Inflammatory macrophage (primary cell): Measurements from ENCODE around the gene ZNF487.
"Not testable (repeated sequence)": the region's sequence is repeated elsewhere in the genome, so short reads cannot be mapped to it uniquely, and the experiment has no call there.

Experiments
- DNase-seq, 2 donors: peaks; one replicate each; pipeline ENCODE4 v3.0.0-alpha.2; 2020 to 2022
- total RNA-seq, 18 experiments: gene quantifications; one replicate each; lab custom pipeline; 2026; ENCODE audit warnings: mixed read lengths in 6 of 18, inconsistent platforms in 2 of 18; lab: John Stamatoyannopoulos, UW

The ZNF487 gene
- 1.2 to 3.5 (median 2.3) reads per million in 18 experiments for total RNA-seq

GRCh38 chr10:43436291-43437140 lies at the start of gene ZNF487:
Gene ZNF487, plus strand, starts transcription at chr10:43437111. Its CDS starts 38,703 bp downstream, at chr10:43475814.
- peak; percentile 90 to 92 for DNase-seq

GRCh38 chr10:43387678-43388032 lies 49.3 kb upstream of the ZNF487 start:
- DNase-seq, result no peak

GRCh38 chr10:43389867-43390266 lies 47.0 kb upstream of the ZNF487 start:
- no peak for DNase-seq

- no peak for DNase-seq
Measured at GRCh38 chr10:43390333-43390732, 46.6 kb upstream of the ZNF487 start.

GRCh38 chr10:43390759-43391158 lies 46.2 kb upstream of the ZNF487 start:
- DNase-seq, result peak; percentile 15 to 29

GRCh38 chr10:43391496-43391895 lies 45.4 kb upstream of the ZNF487 start:
- no peak for DNase-seq

GRCh38 chr10:43392748-43393147 lies 44.2 kb upstream of the ZNF487 start:
- DNase-seq, result no peak

GRCh38 chr10:43393186-43393585 lies 43.7 kb upstream of the ZNF487 start:
- not testable (repeated sequence) for DNase-seq

GRCh38 chr10:43393606-43394360 lies 43.1 kb upstream of the ZNF487 start:
- peak; percentile 12 to 20 for DNase-seq

GRCh38 chr10:43394868-43395267 lies 42.0 kb upstream of the ZNF487 start:
- no peak for DNase-seq

GRCh38 chr10:43395571-43396060 lies 41.3 kb upstream of the ZNF487 start:
- no peak for DNase-seq

GRCh38 chr10:43396061-43396927 lies 40.6 kb upstream of the ZNF487 start:
- peak; percentile 60 to 66 for DNase-seq

GRCh38 chr10:43396928-43397624 lies 39.8 kb upstream of the ZNF487 start:
- peak; percentile 88 to 90 for DNase-seq

GRCh38 chr10:43398939-43399319 lies 38.0 kb upstream of the ZNF487 start:
- no peak for DNase-seq

- DNase-seq, result peak; percentile 29 to 39
Measured at GRCh38 chr10:43399320-43400310, 37.3 kb upstream of the ZNF487 start.

- no peak for DNase-seq
Measured at GRCh38 chr10:43401627-43402026, 35.3 kb upstream of the ZNF487 start.

GRCh38 chr10:43402176-43402575 lies 34.7 kb upstream of the ZNF487 start:
- DNase-seq, result no peak

- no peak for DNase-seq
Measured at GRCh38 chr10:43402880-43403452, 33.9 kb upstream of the ZNF487 start.

GRCh38 chr10:43403911-43404703 lies 32.8 kb upstream of the ZNF487 start:
- no peak for DNase-seq
